ENCODE data around the gene PRDM11.

DNA sequence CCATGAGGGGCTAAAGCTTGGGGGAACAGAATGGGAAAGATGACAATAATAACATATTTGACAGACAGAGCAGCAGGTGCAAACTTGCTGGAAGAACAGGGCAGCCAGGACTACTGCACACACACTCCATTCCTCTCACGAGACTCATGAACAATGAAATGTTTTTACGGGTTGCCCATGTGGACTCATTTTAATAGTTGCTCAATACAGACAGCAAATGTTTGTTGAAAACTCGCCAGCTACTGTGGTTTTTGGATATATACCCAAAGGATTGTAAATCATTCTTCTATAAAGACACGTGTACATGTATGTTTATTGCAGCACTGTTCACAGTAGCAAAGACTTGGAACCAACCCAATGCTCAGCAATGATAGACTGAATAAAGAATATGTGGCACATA is 129.4 kb downstream of the PRDM11 start:
- TF ChIP-seq, protein P1, sequence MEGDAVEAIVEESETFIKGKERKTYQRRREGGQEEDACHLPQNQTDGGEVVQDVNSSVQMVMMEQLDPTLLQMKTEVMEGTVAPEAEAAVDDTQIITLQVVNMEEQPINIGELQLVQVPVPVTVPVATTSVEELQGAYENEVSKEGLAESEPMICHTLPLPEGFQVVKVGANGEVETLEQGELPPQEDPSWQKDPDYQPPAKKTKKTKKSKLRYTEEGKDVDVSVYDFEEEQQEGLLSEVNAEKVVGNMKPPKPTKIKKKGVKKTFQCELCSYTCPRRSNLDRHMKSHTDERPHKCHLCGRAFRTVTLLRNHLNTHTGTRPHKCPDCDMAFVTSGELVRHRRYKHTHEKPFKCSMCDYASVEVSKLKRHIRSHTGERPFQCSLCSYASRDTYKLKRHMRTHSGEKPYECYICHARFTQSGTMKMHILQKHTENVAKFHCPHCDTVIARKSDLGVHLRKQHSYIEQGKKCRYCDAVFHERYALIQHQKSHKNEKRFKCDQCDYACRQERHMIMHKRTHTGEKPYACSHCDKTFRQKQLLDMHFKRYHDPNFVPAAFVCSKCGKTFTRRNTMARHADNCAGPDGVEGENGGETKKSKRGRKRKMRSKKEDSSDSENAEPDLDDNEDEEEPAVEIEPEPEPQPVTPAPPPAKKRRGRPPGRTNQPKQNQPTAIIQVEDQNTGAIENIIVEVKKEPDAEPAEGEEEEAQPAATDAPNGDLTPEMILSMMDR (IDR thresholded peaks at IDR 0.05): no peak
- TF ChIP-seq POLR2A (IDR thresholded peaks at IDR 0.05): no peak

Data from vagina (tissue), 2 donors.